Neural progenitor cell (in vitro differentiated cells): Measurements from ENCODE around the gene ARHGAP8. TPM values are rescaled to one million over a fixed set of nuclear protein-coding genes. Genes with fewer than 3 reads are reported as not detected.
A peak's percentile ranks its signal among the peaks of the same experiment; 100 is the strongest.

Source experiments
- DNase-seq: peaks from one replicate; pipeline ENCODE4 v3.0.0-alpha.2; 2016; ENCODE audit warnings: low spot score
- H2AFZ ChIP-seq: fragments of 200-600 bp; sonication (generic); replicated peaks from 2 replicates; pipeline ENCODE4 v1.6.1; 2016; ENCODE audit warnings: antibody characterized with exemption
- H3F3A ChIP-seq: fragments of 200-600 bp; sonication (generic); 2 replicates; pipeline ENCODE4 v1.6.1; 2016; ENCODE audit warnings: antibody characterized with exemption, low read depth
- H3K27ac ChIP-seq: fragments of 200-600 bp; sonication (generic); 2 replicates; pipeline ENCODE4 v1.5.1; 2016; ENCODE audit warnings: mild to moderate bottlenecking
- H3K27me3 ChIP-seq: fragments of 200-600 bp; sonication (generic); 2 replicates; pipeline ENCODE4 v1.6.1; 2016; ENCODE audit warnings: mild to moderate bottlenecking, moderate library complexity
- H3K36me3 ChIP-seq: fragments of 200-600 bp; sonication (generic); 2 replicates; pipeline ENCODE4 v1.5.1; 2016
- H3K4me1 ChIP-seq: fragments of 200-600 bp; sonication (generic); 2 replicates; pipeline ENCODE4 v1.6.1; 2016; ENCODE audit warnings: mixed run types
- H3K4me2 ChIP-seq: fragments of 200-600 bp; sonication (generic); 2 replicates; pipeline ENCODE4 v1.6.1; 2016
- H3K4me3 ChIP-seq: fragments of 200-600 bp; sonication (generic); 2 replicates; pipeline ENCODE4 v1.5.1; 2016
- H3K79me2 ChIP-seq: fragments of 200-600 bp; sonication (generic); 2 replicates; pipeline ENCODE4 v1.6.1; 2016; ENCODE audit warnings: low read depth
- H3K9ac ChIP-seq: fragments of 200-600 bp; sonication (generic); 2 replicates; pipeline ENCODE4 v1.6.1; 2016
- H3K9me3 ChIP-seq: fragments of 200-600 bp; sonication (generic); 2 replicates; pipeline ENCODE4 v1.5.1; 2016; ENCODE audit warnings: low read depth
- H4K20me1 ChIP-seq: fragments of 200-600 bp; sonication (generic); 2 replicates; pipeline ENCODE4 v1.6.1; 2016; ENCODE audit warnings: low read depth
- H3K27ac Mint-ChIP-seq: 3 replicates; pipeline ENCODE4 v1.8.0; 2021; ENCODE audit warnings: mixed read lengths
- H3K27me3 Mint-ChIP-seq: 2 replicates; pipeline ENCODE4 v1.8.0; 2022; ENCODE audit warnings: low read depth, mild to moderate bottlenecking, inconsistent platforms, moderate library complexity, mixed read lengths; ENCODE audit not compliant: insufficient read depth
- H3K36me3 Mint-ChIP-seq: 3 replicates; pipeline ENCODE4 v1.8.0; 2021; ENCODE audit warnings: mixed read lengths
- H3K4me1 Mint-ChIP-seq: 3 replicates; pipeline ENCODE4 v1.8.0; 2021; ENCODE audit warnings: mixed read lengths
- H3K4me3 Mint-ChIP-seq: 3 replicates; pipeline ENCODE4 v1.8.0; 2021; ENCODE audit warnings: mild to moderate bottlenecking, moderate library complexity, mixed read lengths
- H3K9me3 Mint-ChIP-seq: 3 replicates; pipeline ENCODE4 v1.8.0; 2020; ENCODE audit warnings: mixed read lengths
- EZH2 ChIP-seq: fragments of 200-600 bp; sonication (generic); IDR thresholded peaks from 2 replicates; pipeline ENCODE4 v1.6.1; 2017; ENCODE audit warnings: antibody characterized with exemption, mild to moderate bottlenecking, moderate library complexity
- EZH2phosphoT487 ChIP-seq: fragments of 200-600 bp; sonication (generic); IDR thresholded peaks from 2 replicates; pipeline ENCODE4 v1.6.1; 2017; ENCODE audit warnings: antibody characterized with exemption
- total RNA-seq: library from RNA; depleted of rRNA; stranded (reverse); fragments of >200 nt; gene quantifications from 2 replicates; pipeline ENCODE4 v1.2.3, GENCODE V29; 2015; ENCODE audit warnings: low replicate concordance
- TF ChIP-seq, protein P1 (sequence below): fragments of 200-600 bp; sonication (generic); IDR thresholded peaks from 2 replicates; pipeline ENCODE4 v1.5.1; 2017; ENCODE audit warnings: antibody characterized with exemption, mild to moderate bottlenecking

Gene ARHGAP8
- total RNA-seq, 1 donor from 2014 or later, result 3.0 TPM

DNA sequence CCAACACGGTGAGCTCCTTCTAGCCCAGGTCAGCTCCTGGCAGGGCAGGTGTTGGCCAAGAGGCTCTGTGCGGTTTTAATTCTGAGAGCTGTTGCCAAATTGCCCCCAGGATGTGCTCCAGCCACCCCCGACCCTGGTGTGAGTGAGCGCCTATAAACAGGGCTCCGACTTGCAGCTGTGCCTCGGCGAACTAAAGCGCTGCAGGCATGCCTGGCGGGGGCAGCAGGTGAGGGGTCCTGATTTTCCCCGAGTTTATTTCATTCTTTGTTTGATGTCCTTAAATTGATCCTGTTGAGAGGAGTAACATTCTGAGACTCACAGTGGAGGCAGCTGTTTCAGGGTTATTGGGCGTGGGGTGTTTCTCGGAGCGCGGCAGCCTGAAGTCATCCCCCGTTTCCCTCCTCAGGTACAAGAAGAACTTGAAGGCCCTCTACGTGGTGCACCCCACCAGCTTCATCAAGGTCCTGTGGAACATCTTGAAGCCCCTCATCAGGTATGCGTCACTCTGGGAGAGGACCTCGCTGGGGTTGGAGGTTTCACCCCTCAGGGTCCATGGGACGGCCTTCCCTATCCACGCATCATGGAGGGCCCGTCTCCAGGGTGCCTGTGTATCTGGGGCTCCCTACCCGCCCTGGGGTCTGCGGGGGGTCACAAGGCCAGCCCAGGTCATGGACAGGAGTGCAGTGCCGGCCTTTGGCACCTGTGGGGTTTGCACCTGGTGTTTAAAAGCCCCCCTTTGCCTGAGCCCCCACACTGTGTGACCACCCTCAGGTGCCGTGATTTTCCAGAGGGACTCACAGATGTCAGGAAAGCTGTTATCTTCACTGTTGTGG lies 62.1 kb downstream of the ARHGAP8 start:
- H3K9me3 Mint-ChIP-seq, result peaks cover 9% of the 10 kb centered on the region

DNA sequence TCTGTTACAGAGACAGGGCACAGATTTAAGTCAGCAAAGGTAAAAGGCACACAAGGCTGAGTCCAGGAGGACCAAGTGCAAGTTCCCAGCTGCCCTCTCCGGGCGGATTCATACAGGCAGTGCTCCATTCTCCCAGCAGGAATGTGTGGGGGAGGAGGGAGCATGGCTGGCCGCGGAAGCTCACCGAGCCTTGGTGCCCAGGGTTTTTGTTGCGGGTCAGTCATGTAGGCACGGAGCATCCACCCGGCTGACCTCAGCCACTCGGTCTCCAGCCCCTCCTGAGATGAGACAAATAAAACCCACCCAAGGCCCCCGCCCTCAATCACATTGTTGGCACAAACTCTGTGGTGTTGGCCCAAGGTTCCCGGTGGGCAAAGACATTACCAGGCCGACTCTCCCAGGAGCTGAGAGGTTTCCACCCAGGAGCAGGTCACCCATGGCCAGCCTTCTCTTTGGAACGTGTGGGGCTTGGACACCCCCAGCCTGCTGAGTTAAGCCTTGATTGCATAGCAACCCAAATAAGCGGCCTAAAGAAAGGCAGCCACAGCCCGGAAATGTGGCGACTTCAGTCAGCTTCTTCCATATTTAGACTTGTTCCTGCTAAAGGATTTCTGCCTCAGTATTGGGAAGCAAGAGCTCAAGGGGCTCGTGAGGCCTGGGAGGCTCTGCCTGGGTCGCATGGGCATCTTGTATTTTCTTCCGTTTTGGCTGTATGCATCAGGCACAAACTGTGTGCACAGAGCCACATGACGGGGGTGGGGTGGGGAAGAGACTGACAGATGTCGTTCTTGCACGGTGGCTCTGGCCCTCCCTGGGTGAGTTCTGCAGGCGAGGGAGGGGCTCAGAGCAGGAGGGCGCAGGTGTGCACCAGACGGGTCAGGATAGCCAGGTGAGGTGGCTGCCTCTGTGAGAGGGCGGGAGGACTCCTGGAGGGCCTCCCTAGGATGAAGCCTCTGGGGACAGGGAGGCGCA lies 63.0 kb downstream of the ARHGAP8 start:
- no peaks in the 10 kb centered on the region for H3K79me2 ChIP-seq
- H3K27me3 ChIP-seq, result no peaks in the 10 kb centered on the region
- H4K20me1 ChIP-seq, result no peaks in the 10 kb centered on the region
- H3K4me3 ChIP-seq, result no peak overlapping the region
- H3K4me3 Mint-ChIP-seq, result no peak overlapping the region
- H3K36me3 Mint-ChIP-seq, result no peaks in the 10 kb centered on the region
- no peak overlapping the region for H3K4me2 ChIP-seq
- peaks cover 12% of the 10 kb centered on the region for H3K4me1 Mint-ChIP-seq
- no peak overlapping the region for H2AFZ ChIP-seq
- H3K9me3 ChIP-seq, result no peaks in the 10 kb centered on the region
- peaks cover 3% of the 10 kb centered on the region for H3K4me1 ChIP-seq
- peaks cover 9% of the 10 kb centered on the region for H3K9me3 Mint-ChIP-seq
- DNase-seq, result no peak
- no peaks in the 10 kb centered on the region for H3F3A ChIP-seq
- H3K27me3 Mint-ChIP-seq, result peaks cover 15% of the 10 kb centered on the region
- H3K27ac Mint-ChIP-seq, result peak overlapping the region; percentile 98
- no peaks in the 10 kb centered on the region for H3K36me3 ChIP-seq
- H3K27ac ChIP-seq, result no peak overlapping the region
- TF ChIP-seq, protein P1, sequence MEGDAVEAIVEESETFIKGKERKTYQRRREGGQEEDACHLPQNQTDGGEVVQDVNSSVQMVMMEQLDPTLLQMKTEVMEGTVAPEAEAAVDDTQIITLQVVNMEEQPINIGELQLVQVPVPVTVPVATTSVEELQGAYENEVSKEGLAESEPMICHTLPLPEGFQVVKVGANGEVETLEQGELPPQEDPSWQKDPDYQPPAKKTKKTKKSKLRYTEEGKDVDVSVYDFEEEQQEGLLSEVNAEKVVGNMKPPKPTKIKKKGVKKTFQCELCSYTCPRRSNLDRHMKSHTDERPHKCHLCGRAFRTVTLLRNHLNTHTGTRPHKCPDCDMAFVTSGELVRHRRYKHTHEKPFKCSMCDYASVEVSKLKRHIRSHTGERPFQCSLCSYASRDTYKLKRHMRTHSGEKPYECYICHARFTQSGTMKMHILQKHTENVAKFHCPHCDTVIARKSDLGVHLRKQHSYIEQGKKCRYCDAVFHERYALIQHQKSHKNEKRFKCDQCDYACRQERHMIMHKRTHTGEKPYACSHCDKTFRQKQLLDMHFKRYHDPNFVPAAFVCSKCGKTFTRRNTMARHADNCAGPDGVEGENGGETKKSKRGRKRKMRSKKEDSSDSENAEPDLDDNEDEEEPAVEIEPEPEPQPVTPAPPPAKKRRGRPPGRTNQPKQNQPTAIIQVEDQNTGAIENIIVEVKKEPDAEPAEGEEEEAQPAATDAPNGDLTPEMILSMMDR, result no peak
- no peak for TF ChIP-seq EZH2phosphoT487
- H3K9ac ChIP-seq, result no peak overlapping the region

More for the DNA sequence above, 62.1 kb downstream of the ARHGAP8 start:
- no peaks in the 10 kb centered on the region for H4K20me1 ChIP-seq
- no peak overlapping the region for H3K27ac ChIP-seq
- H3K9ac ChIP-seq, result no peak overlapping the region
- DNase-seq, result no peak
- no peaks in the 10 kb centered on the region for H3K9me3 ChIP-seq
- Mint-ChIP-seq H3K4me1 (peaks cover 12% of the 10 kb centered on the region), H3K36me3 (no peaks in the 10 kb centered on the region), H3K27me3 (peaks cover 15% of the 10 kb centered on the region), H3K27ac (peak overlapping the region; percentile 76), H3K4me3 (no peak overlapping the region)
- H3K36me3 ChIP-seq, result no peaks in the 10 kb centered on the region
- peaks cover 3% of the 10 kb centered on the region for H3K4me1 ChIP-seq
- no peaks in the 10 kb centered on the region for H3F3A ChIP-seq
- no peaks in the 10 kb centered on the region for H3K79me2 ChIP-seq
- no peak overlapping the region for H2AFZ ChIP-seq
- no peak overlapping the region for H3K4me2 ChIP-seq
- TF ChIP-seq EZH2 (no peak), EZH2phosphoT487 (no peak)
- TF ChIP-seq, protein P1, result no peak
- H3K4me3 ChIP-seq, result no peak overlapping the region
- no peaks in the 10 kb centered on the region for H3K27me3 ChIP-seq

DNA sequence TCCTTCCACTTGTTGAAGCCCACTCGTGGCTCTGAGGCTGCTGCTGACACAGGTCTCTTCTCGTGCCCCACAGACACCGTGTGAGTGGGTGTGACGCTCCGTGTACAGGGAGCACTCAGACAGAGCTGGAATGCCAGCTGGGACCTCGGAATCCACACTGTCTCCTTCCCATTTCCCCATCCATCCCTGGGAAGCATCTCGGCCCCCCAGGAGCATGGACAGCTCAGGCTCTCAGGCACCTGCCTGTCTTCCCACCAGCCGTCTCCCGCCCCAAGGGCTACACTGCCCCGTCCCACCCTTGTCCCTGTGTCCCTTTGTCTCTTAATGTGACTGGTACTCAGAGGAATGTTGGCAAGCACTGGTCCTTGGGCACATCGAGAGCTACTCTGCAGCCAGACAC lies 63.8 kb downstream of the ARHGAP8 start:
- H3K27ac ChIP-seq, result no peak overlapping the region
- no peaks in the 10 kb centered on the region for H3K9me3 ChIP-seq
- H3K79me2 ChIP-seq, result no peaks in the 10 kb centered on the region
- peaks cover 9% of the 10 kb centered on the region for H3K9me3 Mint-ChIP-seq
- H3F3A ChIP-seq, result no peaks in the 10 kb centered on the region
- TF ChIP-seq, protein P1, result no peak
- TF ChIP-seq EZH2phosphoT487 (no peak), EZH2 (no peak)
- H3K27ac Mint-ChIP-seq, result no peak overlapping the region
- no peak overlapping the region for H2AFZ ChIP-seq
- no peak overlapping the region for H3K4me3 Mint-ChIP-seq
- no peaks in the 10 kb centered on the region for H3K36me3 ChIP-seq
- H3K36me3 Mint-ChIP-seq, result no peaks in the 10 kb centered on the region
- no peak overlapping the region for H3K4me3 ChIP-seq
- no peak overlapping the region for H3K4me2 ChIP-seq
- no peak overlapping the region for H3K9ac ChIP-seq
- DNase-seq, result no peak
- peaks cover 12% of the 10 kb centered on the region for H3K4me1 Mint-ChIP-seq
- H3K27me3 Mint-ChIP-seq, result peaks cover 13% of the 10 kb centered on the region
- peaks cover 3% of the 10 kb centered on the region for H3K4me1 ChIP-seq
- H4K20me1 ChIP-seq, result no peaks in the 10 kb centered on the region
- no peaks in the 10 kb centered on the region for H3K27me3 ChIP-seq
